ENCODE results near the gene GRK5. TPM values are rescaled to one million over a fixed set of nuclear protein-coding genes. Genes with fewer than 3 reads are reported as not detected.
"Not testable (repeated sequence)": the region's sequence is repeated elsewhere in the genome, so short reads cannot be mapped to it uniquely, and the experiment has no call there.

GRK5 gene
- total and polyA plus RNA-seq, 9 of the 15 experiments (the other 6 are each of a cell fraction or from before 2014, with no cell fraction given), result 0.46 to 0.83 (median 0.67) TPM; not detected in 2

- no peak for TF ChIP-seq ETV1 (tag; conservative IDR thresholded peaks at IDR 0.05; ENCODE audit: low read depth)
Measured at GRCh38 chr10:119275085-119275484, 67.7 kb downstream of the GRK5 start (continued).

GRCh38 chr10:119276194-119276593, 68.8 kb downstream of the GRK5 start:
- H3K27me3 ChIP-seq (ENCODE audit: control insufficient read depth in 2 of 2, insufficient read depth in 2 of 2, low read length in 2 of 2); H3K4me3 ChIP-seq; H3K36me3 ChIP-seq (ENCODE audit: control insufficient read depth, insufficient read depth, low read length); H3K9me1 ChIP-seq (ENCODE audit: control insufficient read depth, insufficient read depth, low read length); in situ Hi-C loops (cut with MboI); H2AFZ ChIP-seq (ENCODE audit: low read depth, low read length); H3K27ac ChIP-seq (ENCODE audit: extremely low read depth, low read depth, low read length); DNase-seq (ENCODE audit: extremely low read depth in 1 of 4, low spot score in 3 of 4); BruUV-seq (replicated peaks); POLR2A ChIA-PET; H4K20me1 ChIP-seq (replicated peaks; ENCODE audit: control insufficient read depth, insufficient read depth, low read length); H3K4me2 ChIP-seq (ENCODE audit: insufficient read depth, low read length); intact Hi-C loops (cut with micrococcal nuclease); H3K9ac ChIP-seq (ENCODE audit: insufficient read depth in 1 of 2, low read depth in 2 of 2, low read length in 2 of 2); FAIRE-seq; CTCF ChIA-PET (ENCODE audit: low intra/inter-chr PET ratio); H3K79me2 ChIP-seq (ENCODE audit: control insufficient read depth, insufficient read depth, low read length); H3K9me3 ChIP-seq (replicated peaks; ENCODE audit: control insufficient read depth, insufficient read depth, low read depth, low read length); ATAC-seq: not testable (repeated sequence)
- 0% methylated on average over 1 of the region's 4 CpGs for WGBS (ENCODE audit: insufficient coverage, low coverage, missing lambda C conversion rate)
- peaks cover 10 to 25% of the 10 kb centered on the region in 2 experiments for H3K4me1 ChIP-seq (replicated peaks in 1 of 2; ENCODE audit: control insufficient read depth in 2 of 2, insufficient read depth in 2 of 2, low read length in 2 of 2)

GRCh38 chr10:119278126-119278709, 70.8 kb downstream of the GRK5 start:
- POLR2A ChIA-PET, result no interaction called here

More at GRCh38 chr10:119278126-119278709, 70.8 kb downstream of the GRK5 start:
- no peaks in the 10 kb centered on the region; a peak in 1 of 5 replicates for H3K27me3 ChIP-seq (ENCODE audit: control insufficient read depth in 2 of 2, insufficient read depth in 2 of 2, low read length in 2 of 2)
- no TSS peak for BruUV-seq (replicated peaks)
- CTCF ChIA-PET (ENCODE audit: low intra/inter-chr PET ratio), result no interaction called here
- WGBS (ENCODE audit: insufficient coverage, low coverage, missing lambda C conversion rate), result 49% methylated on average over 11 of the region's 14 CpGs
- no peak overlapping the region for H2AFZ ChIP-seq (ENCODE audit: low read depth, low read length)
- H3K36me3 ChIP-seq (ENCODE audit: control insufficient read depth, insufficient read depth, low read length), result no peaks in the 10 kb centered on the region
- no peaks in the 10 kb centered on the region for H4K20me1 ChIP-seq (replicated peaks; ENCODE audit: control insufficient read depth, insufficient read depth, low read length)
- ATAC-seq (no peak), FAIRE-seq (no peak), DNase-seq (ENCODE audit: extremely low read depth in 1 of 4, low spot score in 3 of 4) (no peak)
- H3K4me2 ChIP-seq (ENCODE audit: insufficient read depth, low read length), result no peak overlapping the region
- intact Hi-C loops (cut with micrococcal nuclease), result no loop called here
- no peaks in the 10 kb centered on the region for H3K9me1 ChIP-seq (ENCODE audit: control insufficient read depth, insufficient read depth, low read length)
- no peak overlapping the region for H3K27ac ChIP-seq (ENCODE audit: extremely low read depth, low read depth, low read length)
- H3K79me2 ChIP-seq (ENCODE audit: control insufficient read depth, insufficient read depth, low read length), result no peaks in the 10 kb centered on the region
- H3K4me1 ChIP-seq (replicated peaks in 1 of 2; ENCODE audit: control insufficient read depth in 2 of 2, insufficient read depth in 2 of 2, low read length in 2 of 2), result peaks cover 5 to 9% of the 10 kb centered on the region in 2 experiments; a peak in 4 of 5 replicates
- no peak for TF ChIP-seq ZC3H8 (IDR thresholded peaks at IDR 0.05)
- no peaks in the 10 kb centered on the region for H3K9me3 ChIP-seq (replicated peaks; ENCODE audit: control insufficient read depth, insufficient read depth, low read depth, low read length)
- H3K9ac ChIP-seq (ENCODE audit: insufficient read depth in 1 of 2, low read depth in 2 of 2, low read length in 2 of 2), result no peak overlapping the region
- in situ Hi-C loops (cut with MboI), result no loop called here
- H3K4me3 ChIP-seq, result no peak overlapping the region

All from K562 (cell line).